IMR-90 (cell line): Measurements from ENCODE around the gene SNRNP200. TPM values are rescaled to one million over a fixed set of nuclear protein-coding genes. Genes with fewer than 3 reads are reported as not detected.

Experiments used
- ATAC-seq: fragments of 200-7000 bp; cut with Tn5 transposase; 2 replicates; pipeline ENCODE4 v1.9.1; 2020; ENCODE audit warnings: low read depth, mild to moderate bottlenecking, moderate library complexity
- BruUV-seq: library from RNA; stranded (reverse); fragments of 400-500 nt; replicated peaks from 2 replicates; lab custom pipeline; 2021; lab: Mats Ljungman, UMichigan
- CTCF ChIA-PET: fragments of 300-600 bp; formaldehyde crosslinking; extraction: SDS; loops from one replicate; lab custom pipeline; 2021; ENCODE audit warnings: antibody characterized with exemption; lab: Yijun Ruan, JAX
- POLR2A ChIA-PET: fragments of 300-600 bp; sonication (Branson Sonifier 250); formaldehyde crosslinking; loops from one replicate; lab custom pipeline; 2022; ENCODE audit warnings: antibody characterized with exemption; ENCODE audit not compliant: unreplicated experiment; lab: Charles Lee
- DNase-seq: peaks from one replicate; pipeline ENCODE4 v3.0.0; 2013
- H2AFZ ChIP-seq: replicated peaks from 2 replicates; pipeline ENCODE3; 2013; ENCODE audit warnings: low read length, mild to moderate bottlenecking; ENCODE audit not compliant: poor library complexity
- H2AK5ac ChIP-seq: 2 replicates; pipeline ENCODE4 v1.6.1; 2013; ENCODE audit warnings: low read depth, low read length, inconsistent platforms
- H2AK9ac ChIP-seq: replicated peaks from 2 replicates; pipeline ENCODE3; 2013; ENCODE audit warnings: mild to moderate bottlenecking, low read depth, low read length, moderate library complexity; ENCODE audit not compliant: poor library complexity
- H2BK120ac ChIP-seq: 2 replicates; pipeline ENCODE4 v1.6.1; 2013; ENCODE audit warnings: low read depth, low read length, inconsistent platforms
- H2BK15ac ChIP-seq: 3 replicates; pipeline ENCODE4 v1.6.1; 2013; ENCODE audit warnings: low read depth, low read length, inconsistent platforms
- H2BK20ac ChIP-seq: 2 replicates; pipeline ENCODE4 v1.6.1; 2013; ENCODE audit warnings: low read depth, mild to moderate bottlenecking, inconsistent platforms, low read length, moderate library complexity
- H2BK5ac ChIP-seq: 2 replicates; pipeline ENCODE4 v1.6.1; 2013; ENCODE audit warnings: mild to moderate bottlenecking, low read depth, low read length, inconsistent platforms; ENCODE audit not compliant: poor library complexity, severe bottlenecking
- H3K14ac ChIP-seq: replicated peaks from 2 replicates; pipeline ENCODE4 v1.6.1; 2013; ENCODE audit warnings: low read depth, low read length, inconsistent platforms
- H3K18ac ChIP-seq: 2 replicates; pipeline ENCODE4 v1.6.1; 2013; ENCODE audit warnings: low read depth, low read length, control low read depth
- H3K23ac ChIP-seq: 2 replicates; pipeline ENCODE4 v1.6.1; 2013; ENCODE audit warnings: low read depth, low read length, inconsistent platforms
- H3K27ac ChIP-seq: 2 replicates; pipeline ENCODE4 v1.5.1; 2013; ENCODE audit warnings: mild to moderate bottlenecking, control low read depth, low read length; ENCODE audit not compliant: insufficient read depth
- H3K27me3 ChIP-seq: 2 replicates; pipeline ENCODE4 v1.6.1; 2013; ENCODE audit warnings: low read length; ENCODE audit not compliant: control insufficient read depth, insufficient read depth
- H3K36me3 ChIP-seq: 2 replicates; pipeline ENCODE4 v1.6.1; 2013; ENCODE audit warnings: low read length, mixed read lengths; ENCODE audit not compliant: control insufficient read depth, insufficient read depth
- H3K4ac ChIP-seq: 2 replicates; pipeline ENCODE4 v1.6.1; 2013; ENCODE audit warnings: low read depth, low read length, inconsistent platforms
- H3K4me1 ChIP-seq: 2 replicates; pipeline ENCODE4 v1.6.1; 2013; ENCODE audit warnings: low read length, mixed read lengths; ENCODE audit not compliant: control insufficient read depth, insufficient read depth
- H3K4me2 ChIP-seq: 2 replicates; pipeline ENCODE4 v1.6.1; 2013; ENCODE audit warnings: low read depth, mild to moderate bottlenecking, control low read depth, low read length, moderate library complexity
- H3K4me3 ChIP-seq: 2 replicates; pipeline ENCODE4 v1.5.1; 2013; ENCODE audit warnings: low read depth, mild to moderate bottlenecking, control low read depth, low read length, moderate library complexity; ENCODE audit not compliant: insufficient read depth
- H3K56ac ChIP-seq: 2 replicates; pipeline ENCODE4 v1.6.1; 2013; ENCODE audit warnings: low read length, inconsistent platforms; ENCODE audit not compliant: insufficient read depth; ENCODE audit errors: extremely low read depth
- H3K79me1 ChIP-seq, 2 experiments: 2 replicates each; pipeline ENCODE4 v1.6.1; 2013; ENCODE audit warnings: low read length in 2 of 2, inconsistent platforms in 1 of 2, low read depth in 1 of 2
- H3K9ac ChIP-seq: 2 replicates; pipeline ENCODE4 v1.6.1; 2013; ENCODE audit warnings: low read depth, low read length, control low read depth
- H3K9me1 ChIP-seq: 2 replicates; pipeline ENCODE4 v1.6.1; 2013; ENCODE audit warnings: low read length, inconsistent platforms; ENCODE audit not compliant: insufficient read depth
- H3K9me3 ChIP-seq: 2 replicates; pipeline ENCODE4 v1.6.1; 2013; ENCODE audit warnings: low read length; ENCODE audit not compliant: control insufficient read depth, insufficient read depth
- H4K20me1 ChIP-seq: 2 replicates; pipeline ENCODE4 v1.6.1; 2013; ENCODE audit warnings: low read length, inconsistent platforms; ENCODE audit not compliant: insufficient read depth
- H4K5ac ChIP-seq: 2 replicates; pipeline ENCODE4 v1.6.1; 2013; ENCODE audit warnings: mild to moderate bottlenecking, low read depth, low read length, control low read depth
- H4K8ac ChIP-seq, 2 experiments: 2 replicates each; pipeline ENCODE4 v1.6.1; 2013; ENCODE audit warnings: low read depth in 2 of 2, low read length in 2 of 2, control low read depth in 1 of 2, inconsistent platforms in 1 of 2
- H4K91ac ChIP-seq: 2 replicates; pipeline ENCODE4 v1.6.1; 2013; ENCODE audit warnings: low read depth, low read length, inconsistent platforms; ENCODE audit not compliant: insufficient read depth
- BHLHE40 ChIP-seq: fragments of 150-350 bp; IDR thresholded peaks from 2 replicates; pipeline ENCODE4 v1.6.1; 2016; ENCODE audit warnings: mild to moderate bottlenecking, low read depth, low read length
- CHD1 ChIP-seq: IDR thresholded peaks from 2 replicates; pipeline ENCODE4 v1.6.1; 2012; ENCODE audit warnings: low read depth, low read length, improper control_type of control experiment
- MXI1 ChIP-seq: IDR thresholded peaks from 2 replicates; pipeline ENCODE4 v1.6.1; 2012; ENCODE audit warnings: low read depth, mild to moderate bottlenecking, low read length, moderate library complexity, borderline replicate concordance
- NFE2L2 ChIP-seq: fragments of 150-350 bp; IDR thresholded peaks from 2 replicates; pipeline ENCODE4 v1.6.1; 2016; ENCODE audit warnings: low read depth, mild to moderate bottlenecking, low read length
- RFX5 ChIP-seq: IDR thresholded peaks from 2 replicates; pipeline ENCODE4 v1.8.0; 2012; ENCODE audit warnings: low read depth, mild to moderate bottlenecking, low read length, moderate library complexity
- WGBS, 2 experiments: methylation state at CpG; one replicate each; pipeline versions ENCODE4 v1.1.5 to v1.1.7; 2013; ENCODE audit warnings: missing lambda C conversion rate in 2 of 2; ENCODE audit not compliant: insufficient read length in 1 of 2; ENCODE audit errors: extremely low coverage in 2 of 2; 5-methylcytosine and 5-hydroxymethylcytosine counted together
- dilution Hi-C: fragments of 300-500 bp; cut with HindIII; formaldehyde crosslinking; loops from one replicate; pipeline ENCODE4 v1.14.3; 2018; ENCODE audit warnings: low sequenced_read_pairs; ENCODE audit not compliant: unreplicated experiment
- in situ Hi-C: fragments of 300-500 bp; cut with MboI; formaldehyde crosslinking; loops from 3 replicates; pipeline ENCODE4 v1.14.3; 2019; ENCODE audit warnings: low sequenced_read_pairs, inconsistent platforms, mixed read lengths
- intact Hi-C: fragments of 100-400 bp; cut with micrococcal nuclease; formaldehyde crosslinking; loops from 2 replicates; pipeline ENCODE4 v1.10.0; 2022
- polyA plus RNA-seq, 3 experiments: library from polyadenylated mRNA; depleted of rRNA; stranded (reverse); fragments of >200 nt; gene quantifications; 2 replicates each; pipeline ENCODE4 v1.2.3, GENCODE V29; 2012; ENCODE audit warnings: low replicate concordance in 1 of 3
- total RNA-seq: library from RNA; depleted of rRNA; stranded (reverse); fragments of >200 nt; gene quantifications from 2 replicates; pipeline ENCODE4 v1.2.3, GENCODE V29; 2012
- TF ChIP-seq, protein P1 (sequence below): fragments of 150-350 bp; IDR thresholded peaks from 2 replicates; pipeline ENCODE4 v1.6.1; 2016; ENCODE audit warnings: low read depth, mild to moderate bottlenecking, low read length, moderate library complexity, borderline replicate concordance

The SNRNP200 gene
- total and polyA plus RNA-seq, 2 of the 4 experiments (the other 2 are of a cell fraction), result 44.1 to 108 TPM

DNA sequence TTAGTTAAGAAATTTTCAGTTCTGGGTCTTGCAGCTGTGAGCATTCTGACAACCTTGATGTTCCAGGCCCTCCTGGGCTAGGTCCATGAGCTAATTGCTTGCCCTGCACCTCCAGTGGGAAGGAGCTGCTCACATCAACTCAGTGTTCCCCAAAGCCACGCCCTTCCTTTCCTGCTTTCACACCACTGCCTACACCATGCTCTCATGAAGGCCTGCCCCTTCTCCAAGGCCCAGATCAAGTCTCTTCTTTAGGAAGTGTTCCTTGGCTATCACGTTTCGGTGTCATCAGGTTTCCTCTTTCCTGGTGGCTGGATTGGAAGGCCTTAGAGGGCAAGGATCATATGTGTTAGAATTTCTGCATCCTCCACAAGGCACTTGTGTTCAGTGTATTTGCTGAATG is 58.3 kb downstream of the SNRNP200 start:
- H3K4me1 ChIP-seq, result peaks cover 10% of the 10 kb centered on the region
- no peak overlapping the region for H3K18ac ChIP-seq
- peaks cover 2% of the 10 kb centered on the region; the same call in 1 of the 2 replicates for H3K9me3 ChIP-seq
- no peak overlapping the region for H4K91ac ChIP-seq
- H2BK120ac ChIP-seq, result no peak overlapping the region
- no peak overlapping the region for H3K4me3 ChIP-seq
- 0 out of 2 replicates have a peak, but pooled peaks cover 3% of the 10 kb centered on the region for H3K36me3 ChIP-seq
- H2AK9ac ChIP-seq, result no peak overlapping the region
- in situ Hi-C loops (no loop called here), intact Hi-C loops (no loop called here), dilution Hi-C loops (no loop called here)
- H3K27me3 ChIP-seq, result no peaks in the 10 kb centered on the region
- DNase-seq (no peak), ATAC-seq (no peak)
- no peak overlapping the region for H2BK15ac ChIP-seq
- no peak overlapping the region for H2BK5ac ChIP-seq
- H2BK20ac ChIP-seq, result no peak overlapping the region
- peak overlapping the region; percentile 51; the same call in 1 of the 2 replicates for H2AK5ac ChIP-seq
- CTCF ChIA-PET, result interaction anchor here (1.2 kb wide), 1 partner anchor 73 kb away, joined by 3 read pairs; no protein-coding TSS in a partner anchor
- H3K56ac ChIP-seq, result no peak overlapping the region
- no peak overlapping the region for H4K5ac ChIP-seq
- H2AFZ ChIP-seq, result no peak overlapping the region
- TF ChIP-seq CHD1, result no peak
- TF ChIP-seq NFE2L2, result no peak
- TF ChIP-seq MXI1, result no peak
- TF ChIP-seq BHLHE40, result no peak
- TF ChIP-seq RFX5, result no peak
- TF ChIP-seq, protein P1, sequence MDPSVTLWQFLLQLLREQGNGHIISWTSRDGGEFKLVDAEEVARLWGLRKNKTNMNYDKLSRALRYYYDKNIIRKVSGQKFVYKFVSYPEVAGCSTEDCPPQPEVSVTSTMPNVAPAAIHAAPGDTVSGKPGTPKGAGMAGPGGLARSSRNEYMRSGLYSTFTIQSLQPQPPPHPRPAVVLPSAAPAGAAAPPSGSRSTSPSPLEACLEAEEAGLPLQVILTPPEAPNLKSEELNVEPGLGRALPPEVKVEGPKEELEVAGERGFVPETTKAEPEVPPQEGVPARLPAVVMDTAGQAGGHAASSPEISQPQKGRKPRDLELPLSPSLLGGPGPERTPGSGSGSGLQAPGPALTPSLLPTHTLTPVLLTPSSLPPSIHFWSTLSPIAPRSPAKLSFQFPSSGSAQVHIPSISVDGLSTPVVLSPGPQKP, result no peak
- BruUV-seq, result no TSS peak
- no peak overlapping the region for H3K27ac ChIP-seq
- peaks cover 24% of the 10 kb centered on the region for H3K9me1 ChIP-seq
- no peak overlapping the region for H3K14ac ChIP-seq
- no peak overlapping the region for H3K4me2 ChIP-seq
- no peak overlapping the region for H4K8ac ChIP-seq
- POLR2A ChIA-PET, result no interaction called here
- peaks cover 7 to 21% of the 10 kb centered on the region in 2 experiments; a peak in 3 of 4 replicates for H3K79me1 ChIP-seq
- H4K20me1 ChIP-seq, result peaks cover 3% of the 10 kb centered on the region
- H3K4ac ChIP-seq, result no peak overlapping the region
- H3K9ac ChIP-seq, result no peak overlapping the region
- H3K23ac ChIP-seq, result no peak overlapping the region
- no CpG with 5 or more reads among the region's 3 CpGs for WGBS, 2 experiments
